B cell (primary cell): ENCODE results near the gene BCAR3.

ENCODE experiments used
- EZH2 ChIP-seq: IDR thresholded peaks from 2 replicates; pipeline ENCODE4 v1.6.1; 2012; ENCODE audit warnings: borderline replicate concordance, low read depth, mild to moderate bottlenecking, moderate library complexity, low read length; ENCODE audit not compliant: insufficient read depth, poor library complexity, severe bottlenecking
- TF ChIP-seq, protein P1 (sequence below): fragments of 200-600 bp; IDR thresholded peaks from one replicate; pipeline ENCODE4 v1.8.0; 2022; ENCODE audit warnings: antibody characterized with exemption, mild to moderate bottlenecking

DNA sequence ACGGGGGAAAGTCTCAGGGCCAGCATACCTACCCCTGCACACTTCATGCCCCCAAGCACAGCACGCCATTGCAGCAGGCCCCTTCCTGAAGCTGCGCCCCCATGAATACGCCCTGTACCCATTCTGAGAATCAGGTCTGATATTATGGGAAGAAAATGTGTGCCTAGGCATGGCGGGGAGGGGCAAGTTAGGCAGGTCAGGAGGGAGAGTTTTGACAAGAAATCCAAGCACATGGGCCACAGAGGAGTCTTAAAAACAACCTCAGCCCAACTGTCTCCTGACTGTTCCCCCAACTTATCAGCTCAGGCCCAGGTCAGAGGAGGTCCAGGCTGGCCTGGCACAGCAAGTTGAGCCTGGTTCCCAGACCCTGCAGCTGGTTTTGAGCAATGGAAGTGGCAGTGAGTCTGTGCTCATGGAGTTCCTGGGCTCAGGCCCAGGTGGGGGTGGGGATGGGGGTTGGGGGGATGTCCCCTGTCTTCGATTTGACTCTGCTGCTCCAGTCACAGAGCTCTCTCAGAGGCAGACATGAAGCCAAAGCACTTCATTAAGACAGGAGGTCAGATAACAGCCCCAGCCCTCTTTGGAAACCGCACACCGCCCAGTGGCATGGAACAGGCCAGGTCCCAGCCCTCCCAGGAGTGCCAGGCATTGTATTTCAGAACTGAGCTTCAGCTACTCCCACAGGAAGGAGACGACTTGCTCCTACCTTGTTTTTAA lies 20.6 kb upstream of the BCAR3 start:
- TF ChIP-seq, protein P1, sequence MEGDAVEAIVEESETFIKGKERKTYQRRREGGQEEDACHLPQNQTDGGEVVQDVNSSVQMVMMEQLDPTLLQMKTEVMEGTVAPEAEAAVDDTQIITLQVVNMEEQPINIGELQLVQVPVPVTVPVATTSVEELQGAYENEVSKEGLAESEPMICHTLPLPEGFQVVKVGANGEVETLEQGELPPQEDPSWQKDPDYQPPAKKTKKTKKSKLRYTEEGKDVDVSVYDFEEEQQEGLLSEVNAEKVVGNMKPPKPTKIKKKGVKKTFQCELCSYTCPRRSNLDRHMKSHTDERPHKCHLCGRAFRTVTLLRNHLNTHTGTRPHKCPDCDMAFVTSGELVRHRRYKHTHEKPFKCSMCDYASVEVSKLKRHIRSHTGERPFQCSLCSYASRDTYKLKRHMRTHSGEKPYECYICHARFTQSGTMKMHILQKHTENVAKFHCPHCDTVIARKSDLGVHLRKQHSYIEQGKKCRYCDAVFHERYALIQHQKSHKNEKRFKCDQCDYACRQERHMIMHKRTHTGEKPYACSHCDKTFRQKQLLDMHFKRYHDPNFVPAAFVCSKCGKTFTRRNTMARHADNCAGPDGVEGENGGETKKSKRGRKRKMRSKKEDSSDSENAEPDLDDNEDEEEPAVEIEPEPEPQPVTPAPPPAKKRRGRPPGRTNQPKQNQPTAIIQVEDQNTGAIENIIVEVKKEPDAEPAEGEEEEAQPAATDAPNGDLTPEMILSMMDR, result no peak
- TF ChIP-seq EZH2, result no peak
